ENCODE results near the gene ITIH3. TPM values are rescaled to one million over a fixed set of nuclear protein-coding genes. Genes with fewer than 3 reads are reported as not detected.

ITIH3 gene
- total and polyA plus RNA-seq, 2 of the 8 experiments (the other 6 are each of a cell fraction or from before 2014, with no cell fraction given) = not detected

- POLR2A ChIA-PET (ENCODE audit: partially characterized antibody) = interaction anchor here (0.9 to 1.6 kb wide), 3 partner anchors 9 to 19 kb away, joined by 4 to 8 read pairs (median 5); no protein-coding TSS in a partner anchor
- no peak overlapping the region for H3K9ac ChIP-seq (replicated peaks in 1 of 4; ENCODE audit: extremely low read depth in 1 of 4, low read depth in 3 of 4, low read length in 3 of 4)
- H3K23me2 ChIP-seq (ENCODE audit: low read depth, low read length) = no peaks in the 10 kb centered on the region
- peak overlapping the region; percentile 65 for H4K8ac ChIP-seq (ENCODE audit: extremely low read depth, insufficient read depth, low read length)
- no peak for FAIRE-seq
- no peaks in the 10 kb centered on the region for H3K9me3 ChIP-seq (ENCODE audit: insufficient read depth in 2 of 2, low read depth in 1 of 2, low read length in 1 of 2)
- H2AK5ac ChIP-seq (ENCODE audit: low read depth, low read length) = no peak overlapping the region
- H3K4me1 ChIP-seq (replicated peaks in 1 of 4; ENCODE audit: control insufficient read depth in 3 of 4, insufficient read depth in 4 of 4, low read length in 3 of 4) = peaks cover 0 to 6% (median 3%) of the 10 kb centered on the region in 4 experiments; a peak in 2 of 7 replicates
- H3K4me2 ChIP-seq (ENCODE audit: insufficient read depth in 1 of 2, low read depth in 2 of 2, low read length in 2 of 2) = no peak overlapping the region
- no peak overlapping the region for H3K56ac ChIP-seq (replicated peaks; ENCODE audit: insufficient read length, low read depth, low read length)
- CTCF ChIA-PET (ENCODE audit: partially characterized antibody) = interaction anchor here (0.5 to 7.5 kb wide), 51 partner anchors 9 to 1980 kb away, joined by 3 to 73 read pairs (median 5); partner anchors contain the start of genes ITIH3, ITIH4, MUSTN1 and NEK4
- H4K20me1 ChIP-seq (replicated peaks in 1 of 2; ENCODE audit: control insufficient read depth in 1 of 2, insufficient read depth in 2 of 2, low read length in 2 of 2) = no peaks in the 10 kb centered on the region
- no peak overlapping the region for H3K4me3 ChIP-seq (ENCODE audit: extremely low read depth in 1 of 4, insufficient read depth in 2 of 4, low read depth in 3 of 4, low read length in 4 of 4)
- H3K79me2 ChIP-seq (ENCODE audit: control insufficient read depth in 1 of 2, insufficient read depth in 2 of 2, low read length in 2 of 2) = no peaks in the 10 kb centered on the region
- no peaks in the 10 kb centered on the region for H3K36me3 ChIP-seq (ENCODE audit: control insufficient read depth in 2 of 4, insufficient read depth in 4 of 4, low read length in 3 of 4)
- no peaks in the 10 kb centered on the region for H3K79me1 ChIP-seq (ENCODE audit: low read depth, low read length)
- no peak overlapping the region for H4K5ac ChIP-seq (ENCODE audit: insufficient read length, low read depth, low read length)
- no peak overlapping the region for H2BK120ac ChIP-seq (replicated peaks; ENCODE audit: low read depth, low read length)
- H4K91ac ChIP-seq (replicated peaks; ENCODE audit: insufficient read length, low read length) = no peak overlapping the region
- H3K23ac ChIP-seq (ENCODE audit: insufficient read length) = no peak overlapping the region
- 51% methylated on average over 11 of the region's 11 CpGs; no CpG with 5 or more reads in 1 of the 2 experiments for WGBS, 2 experiments (ENCODE audit: extremely low coverage in 1 of 2, insufficient coverage in 1 of 2, insufficient read length in 1 of 2, insufficient replicate concordance in 2 of 2, low coverage in 1 of 2, low lambda C conversion rate in 2 of 2, missing lambda C conversion rate in 1 of 2)
- H2BK20ac ChIP-seq (ENCODE audit: low read length) = no peak overlapping the region
- DNase-seq (ENCODE audit: low read depth in 1 of 2, low spot score in 2 of 2) = peak; percentile 41 to 84
- no peak overlapping the region for H3K18ac ChIP-seq (ENCODE audit: extremely low read depth, low read length)
- no peaks in the 10 kb centered on the region for H3K27me3 ChIP-seq (replicated peaks in 1 of 4; ENCODE audit: control insufficient read depth in 3 of 4, extremely low read depth in 1 of 4, insufficient read depth in 3 of 4, low read length in 3 of 4)
- H2AFZ ChIP-seq (ENCODE audit: low read length) = no peak overlapping the region
- no peak overlapping the region for H2BK5ac ChIP-seq (ENCODE audit: low read depth, low read length)
- no peak overlapping the region for H3K4ac ChIP-seq (replicated peaks; ENCODE audit: insufficient read length, low read depth, low read length)
- H3K27ac ChIP-seq (ENCODE audit: low read depth, low read length) = no peak overlapping the region
- H3K14ac ChIP-seq (ENCODE audit: insufficient read length) = no peak overlapping the region
- no peak overlapping the region for H2BK12ac ChIP-seq (ENCODE audit: low read depth, low read length)
- H2BK15ac ChIP-seq (ENCODE audit: low read length) = no peak overlapping the region
- TF ChIP-seq YY1 (IDR thresholded peaks at IDR 0.05; ENCODE audit: low read depth, low read length) = no peak
- TF ChIP-seq SP2 (IDR thresholded peaks at IDR 0.05; ENCODE audit: low read length) = no peak
- TF ChIP-seq USF2 (IDR thresholded peaks at IDR 0.05; ENCODE audit: low read length) = peak; percentile 50; the same call in 1 of the 2 replicates
- 0 out of 4 replicates have a peak, but pooled peaks of 1 of the 2 experiments have one; percentile 29 for TF ChIP-seq SIN3A (conservative IDR thresholded peaks at IDR 0.05 in 1 of 2, IDR thresholded peaks at IDR 0.05 in 1 of 2; ENCODE audit: low read depth in 1 of 2, low read length in 2 of 2)
- peak; percentile 54 for TF ChIP-seq CREB1 (IDR thresholded peaks at IDR 0.05)
- peak; percentile 33; the same call in 1 of the 2 replicates for TF ChIP-seq MAX (IDR thresholded peaks at IDR 0.05)
- TF ChIP-seq CTCF (IDR thresholded peaks at IDR 0.05; ENCODE audit: control extremely low read depth in 1 of 3, insufficient read depth in 1 of 3, low read depth in 1 of 3, low read length in 3 of 3) = peak in 2 of 3 experiments; percentile 90 to 98; a peak in 3 of 4 replicates
- TF ChIP-seq RAD21 (IDR thresholded peaks at IDR 0.05 in 1 of 2, conservative IDR thresholded peaks at IDR 0.05 in 1 of 2; ENCODE audit: low read depth in 2 of 2, low read length in 2 of 2) = peak; percentile 67 to 76
Observed at GRCh38 chr3:52820736-52821135, 26.1 kb downstream of the ITIH3 start.
